ENCODE data around the gene ADK.
"Not testable (repeated sequence)": the region's sequence is repeated elsewhere in the genome, so short reads cannot be mapped to it uniquely, and the experiment has no call there.

ADK gene

DNA sequence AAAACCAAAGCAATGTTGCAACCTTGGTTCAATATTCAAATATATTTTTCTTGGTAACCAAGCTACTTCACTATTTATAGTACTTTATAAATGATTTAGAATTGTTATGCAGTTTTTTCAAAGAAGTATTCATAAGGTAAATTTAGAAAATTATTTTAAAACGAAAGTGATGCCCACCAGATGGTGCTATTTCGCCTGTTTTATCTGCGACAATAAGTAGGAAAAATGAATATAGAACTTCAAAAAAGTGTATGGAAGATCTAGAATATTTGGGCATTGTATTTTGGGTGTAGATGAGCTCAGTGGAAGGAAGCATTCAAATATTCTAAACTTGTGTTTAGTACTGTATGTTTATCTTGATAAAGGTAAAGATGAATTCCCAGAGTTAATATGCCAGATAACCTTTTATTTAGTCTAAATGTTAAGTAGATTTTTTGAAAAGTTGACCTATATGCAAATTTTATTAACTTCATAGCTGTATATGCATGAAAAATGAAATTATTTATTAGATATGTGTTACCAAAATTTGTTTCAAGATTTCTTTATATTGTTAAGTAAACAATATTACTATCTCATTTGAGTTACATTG, 93.2 kb downstream of the ADK start:
- DNase-seq: no peak

DNA sequence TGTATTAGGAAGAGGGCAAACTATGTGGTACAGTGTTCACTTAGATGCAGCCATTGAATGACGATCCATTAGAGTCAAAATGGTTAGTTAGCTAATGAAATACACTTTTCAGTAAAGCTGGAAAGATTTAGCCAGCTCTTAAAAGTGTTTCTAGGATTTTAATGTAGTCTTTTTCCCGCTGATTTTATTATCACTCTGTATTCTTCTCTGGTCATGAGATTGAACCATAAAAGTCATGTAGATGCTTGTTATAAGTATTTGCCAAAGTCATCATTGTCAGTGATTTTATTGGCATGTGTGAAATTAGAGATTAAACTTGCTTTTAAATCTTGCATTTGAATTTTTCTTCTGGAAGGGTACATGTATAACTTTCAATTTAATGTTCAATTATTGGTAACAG, 93.8 kb downstream of the ADK start:
- no peak for DNase-seq

DNA sequence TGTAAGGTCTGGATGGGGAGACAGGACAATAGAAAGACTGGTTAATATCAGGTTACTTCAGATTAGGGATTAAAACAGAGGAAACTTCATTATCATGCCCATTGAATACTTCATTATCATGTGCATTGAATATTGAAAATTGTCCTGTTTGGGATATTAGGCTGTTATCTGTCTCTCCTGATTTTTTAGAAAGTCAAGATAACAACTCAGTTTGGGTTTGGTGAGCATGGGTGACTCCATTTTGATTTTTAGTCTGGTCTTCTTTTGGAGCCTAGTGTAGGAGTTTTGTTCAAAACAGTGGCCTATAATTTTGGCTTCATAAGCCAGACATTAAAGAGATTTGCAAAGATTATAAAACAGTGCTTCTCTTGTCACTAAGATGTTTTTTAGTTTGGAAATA, 95.5 kb downstream of the ADK start:
- DNase-seq: no peak

DNA sequence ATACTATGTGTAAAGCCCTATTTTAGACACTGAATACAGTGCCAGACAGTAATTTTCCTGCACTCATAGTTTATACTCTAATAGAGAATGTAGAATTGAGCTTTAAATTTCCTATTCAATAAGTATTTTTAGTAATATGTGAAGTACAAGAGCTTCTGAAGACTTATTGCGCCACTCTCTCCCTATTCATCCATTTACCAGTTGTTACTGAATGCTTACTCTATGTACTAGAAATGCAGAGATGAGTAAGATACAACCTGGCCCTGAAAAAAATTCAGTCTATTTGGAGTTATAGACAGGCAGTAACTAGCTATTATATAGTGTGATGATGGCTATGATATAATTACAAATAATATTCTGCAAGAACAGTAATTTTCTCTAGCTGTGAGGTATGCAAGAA, 98.8 kb downstream of the ADK start:
- DNase-seq: no peak

DNA sequence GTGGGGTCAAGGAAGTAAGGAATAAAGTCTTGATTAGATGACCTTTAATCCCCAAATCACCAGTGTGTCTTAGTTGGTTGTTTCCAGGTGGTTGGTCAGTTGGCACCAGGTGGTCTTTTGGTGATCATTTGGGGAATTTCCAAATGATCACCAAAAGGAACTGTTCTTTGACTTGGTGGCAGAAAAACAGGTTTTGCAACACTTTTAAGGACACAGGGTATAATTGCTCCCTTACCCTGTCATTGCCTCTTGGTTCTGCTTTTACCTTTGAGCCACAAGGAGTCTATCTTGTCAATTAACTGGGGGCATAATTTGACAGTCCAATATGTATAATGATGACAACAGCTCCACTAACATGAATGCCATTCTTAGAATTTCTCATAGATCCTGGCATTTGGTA, 104.2 kb downstream of the ADK start:
- DNase-seq: no peak

DNA sequence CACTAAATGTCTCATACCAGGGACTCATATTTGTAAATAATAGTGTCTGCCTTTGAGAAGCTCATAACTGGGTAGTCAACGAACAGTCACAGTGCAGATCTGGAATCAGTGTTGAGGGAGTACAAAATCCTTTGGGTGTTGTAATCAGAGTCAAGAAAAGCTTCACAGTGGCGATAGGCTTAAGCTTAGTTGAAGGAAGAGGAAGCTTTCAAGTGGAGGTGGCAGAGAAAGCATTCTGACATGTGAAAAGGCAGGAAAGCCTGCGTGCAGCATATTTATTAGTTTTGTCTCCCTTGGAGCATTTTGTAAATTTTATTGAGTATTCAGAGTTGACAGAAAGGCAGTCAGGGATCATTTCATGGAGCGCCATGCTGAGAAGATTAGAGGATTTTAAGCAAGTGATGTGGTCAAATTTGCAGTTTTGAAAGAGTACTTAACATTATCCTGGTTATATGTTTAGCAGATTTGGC, 104.9 kb downstream of the ADK start:
- DNase-seq: no peak

DNA sequence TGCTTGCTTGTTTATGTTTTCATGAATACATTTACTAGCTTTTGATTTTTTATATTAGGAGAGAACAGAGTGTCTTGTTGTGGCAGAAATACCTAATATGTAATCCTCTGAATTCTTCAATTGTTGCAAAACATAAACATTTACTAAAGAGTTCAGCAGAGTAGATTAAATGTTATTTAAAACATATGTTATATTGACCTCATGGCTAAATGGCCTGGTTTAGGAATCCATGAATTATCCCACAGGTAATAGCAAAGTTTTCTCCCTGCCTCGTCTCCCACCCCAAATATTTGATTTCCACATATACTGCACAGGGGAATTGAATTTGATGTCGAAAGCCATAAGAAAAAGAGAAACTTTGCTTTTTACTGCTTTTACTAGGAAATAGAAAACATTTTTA, 111.8 kb downstream of the ADK start:
- DNase-seq: no peak

DNA sequence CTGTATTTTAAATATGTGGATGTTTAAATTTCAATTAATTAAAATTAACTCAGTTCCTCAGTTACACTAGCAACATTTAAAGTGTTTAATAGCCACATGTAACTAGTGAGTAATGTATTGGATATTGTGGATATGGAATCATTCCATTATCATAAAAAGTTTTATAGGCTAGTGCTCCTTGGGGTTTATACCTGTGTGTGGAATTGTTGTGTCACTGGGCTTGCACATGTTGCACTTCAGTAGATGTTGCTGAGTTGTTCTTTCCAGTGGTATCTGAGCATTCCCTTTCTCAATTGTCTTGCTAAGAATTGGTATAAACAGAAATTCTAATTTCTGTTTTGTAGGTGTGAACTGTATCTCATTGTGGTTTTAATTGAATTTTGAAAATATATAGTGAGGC, 113.0 kb downstream of the ADK start:
- DNase-seq: no peak

DNA sequence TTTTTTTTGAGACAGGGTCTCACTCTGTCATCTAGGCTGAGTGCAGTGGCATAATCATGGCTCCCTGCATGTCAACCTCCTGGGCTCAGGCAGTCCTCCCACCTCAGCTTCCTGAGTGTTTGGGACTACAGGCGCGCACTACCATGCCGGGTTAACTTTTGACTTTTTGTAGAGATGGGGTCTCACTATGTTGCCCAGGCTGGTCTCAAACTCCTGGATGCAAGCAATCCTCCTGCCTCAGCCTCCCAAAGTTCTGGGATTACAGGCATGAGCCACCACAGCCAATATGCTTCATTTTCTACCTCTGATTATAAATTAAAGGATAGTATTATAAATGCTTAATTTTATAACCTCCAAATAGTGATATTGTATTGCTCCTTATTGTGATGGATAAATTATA, 121.3 kb downstream of the ADK start:
- DNase-seq: no peak

DNA sequence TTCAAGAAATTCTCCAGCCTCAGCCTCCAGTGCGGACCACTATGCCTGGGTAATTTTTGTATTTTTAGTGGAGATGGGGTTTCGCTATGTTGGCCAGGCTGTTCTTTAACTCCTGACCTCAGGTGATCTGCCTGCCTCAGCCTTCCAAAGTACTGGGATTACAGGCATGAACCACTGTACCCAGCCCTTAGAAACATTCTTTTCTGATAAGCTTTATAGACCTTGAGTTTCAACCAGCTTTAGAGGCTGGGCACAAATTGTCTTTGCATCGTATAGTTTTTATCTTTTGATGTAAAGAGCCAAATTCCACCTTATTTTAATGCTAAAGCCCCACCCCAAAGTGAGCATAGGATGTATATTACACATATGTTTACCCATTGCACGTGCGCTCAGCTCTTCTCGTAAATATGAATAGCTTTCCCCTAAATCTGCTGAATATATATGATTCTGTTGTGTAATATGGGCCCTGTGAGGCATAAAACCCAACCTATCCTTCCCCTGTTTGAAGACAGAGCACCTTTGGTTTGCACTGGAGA, 124.8 kb downstream of the ADK start:
- no peak for DNase-seq

DNA sequence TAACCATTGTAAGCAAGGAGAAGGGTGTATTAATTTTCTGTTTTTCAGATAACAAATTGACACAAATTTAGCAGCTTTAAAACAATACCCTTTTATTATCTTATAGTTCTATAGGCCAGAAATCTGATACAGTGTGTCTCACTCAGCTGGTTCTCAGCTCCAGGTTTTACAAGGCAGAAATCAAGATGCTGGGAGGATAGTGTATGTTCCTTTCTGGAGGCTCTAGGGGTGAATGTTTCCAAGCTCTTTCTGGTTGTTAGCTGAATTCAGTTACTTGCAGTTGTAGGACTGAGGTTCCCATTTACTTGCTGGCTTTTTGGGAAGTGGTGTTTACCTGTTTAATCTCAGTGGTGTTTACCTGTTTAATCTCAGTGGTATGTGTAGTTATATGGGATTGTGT, 125.4 kb downstream of the ADK start:
- DNase-seq: no peak

DNA sequence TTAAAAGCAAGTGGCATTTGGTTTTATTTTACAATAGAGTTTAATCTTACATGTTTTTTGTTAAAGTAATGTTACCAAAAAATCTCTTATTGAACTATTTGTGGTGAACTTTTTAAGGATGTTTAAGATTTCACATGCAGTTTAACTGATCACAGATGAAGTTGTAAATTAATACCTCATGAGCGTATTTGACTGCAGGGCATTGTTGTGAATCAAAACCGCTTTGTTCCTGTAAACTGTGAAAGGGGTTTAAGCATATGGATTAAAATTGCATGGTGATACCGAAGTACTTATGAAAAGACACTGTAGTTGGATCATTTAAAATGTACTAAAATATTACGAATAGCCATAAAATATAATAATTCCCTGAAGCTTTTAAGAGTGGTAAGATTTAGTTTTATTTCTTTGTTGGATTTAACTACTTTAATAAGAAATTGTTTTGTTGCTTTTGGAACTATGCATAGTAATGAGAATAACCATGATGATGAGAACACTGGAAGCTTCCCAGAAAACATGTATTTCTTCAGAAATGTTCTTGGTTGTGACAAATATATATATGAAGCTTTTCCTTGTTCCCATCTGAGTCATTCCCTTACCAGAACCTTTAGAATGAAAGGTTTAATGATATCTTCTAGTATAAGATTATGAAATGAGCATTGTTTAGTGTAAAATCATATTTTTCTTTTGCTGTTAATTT, 131.3 kb downstream of the ADK start:
- DNase-seq: no peak

DNA sequence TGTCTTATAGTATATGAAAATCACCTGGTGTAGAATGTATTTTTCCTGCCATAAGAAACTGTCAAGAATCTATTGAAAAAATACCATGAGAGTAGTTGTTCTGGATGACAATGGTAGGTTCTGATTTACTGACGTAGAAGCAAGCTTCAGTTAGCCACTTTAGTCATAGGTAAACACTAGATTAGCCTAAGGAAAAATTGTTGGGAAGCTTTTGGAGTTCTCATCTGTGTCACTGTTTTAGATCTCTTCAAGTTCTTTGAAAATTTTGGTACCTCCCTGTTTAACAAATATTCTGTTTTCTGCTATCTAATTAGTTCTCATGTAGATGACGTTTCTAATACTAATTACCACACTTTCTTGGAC, 131.8 kb downstream of the ADK start:
- DNase-seq: no peak

DNA sequence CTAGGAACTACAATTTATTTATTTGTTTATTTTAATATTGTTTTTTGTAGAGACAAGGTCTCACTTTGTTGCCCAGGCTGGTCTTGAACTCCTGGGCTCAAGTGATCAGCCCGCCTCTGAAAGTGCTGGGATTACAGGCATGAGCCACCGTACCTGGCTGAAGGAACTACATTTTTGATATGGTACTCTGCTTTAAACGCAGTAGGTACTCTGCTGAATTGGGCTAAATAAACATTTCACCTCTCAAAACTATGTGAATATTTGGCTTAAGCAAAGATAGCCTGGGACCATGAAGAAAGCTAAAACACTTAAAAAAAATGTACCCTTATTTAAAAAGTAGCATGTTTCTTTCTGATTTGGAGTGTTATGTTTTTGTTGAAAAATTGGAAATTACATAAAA, 138.2 kb downstream of the ADK start:
- no peak for DNase-seq

DNA sequence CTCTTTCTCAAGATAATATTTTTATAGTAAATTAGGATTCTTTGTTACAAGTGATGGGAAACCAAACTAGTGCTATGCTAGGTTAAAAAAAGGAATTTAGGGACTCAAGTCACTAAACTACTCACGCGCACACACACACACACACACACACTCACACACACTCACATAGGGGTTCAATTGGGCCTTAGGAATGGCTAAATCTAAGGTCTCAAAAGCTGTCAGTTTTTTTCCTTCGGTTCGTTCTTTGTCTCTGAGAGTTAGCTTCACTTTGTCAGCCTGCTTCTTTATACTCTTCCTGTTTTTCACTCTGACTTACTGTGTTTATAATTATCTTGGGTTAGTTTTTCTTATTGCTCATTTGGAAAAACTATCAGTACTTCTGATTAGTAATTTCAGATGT, 138.9 kb downstream of the ADK start:
- DNase-seq: no peak

DNA sequence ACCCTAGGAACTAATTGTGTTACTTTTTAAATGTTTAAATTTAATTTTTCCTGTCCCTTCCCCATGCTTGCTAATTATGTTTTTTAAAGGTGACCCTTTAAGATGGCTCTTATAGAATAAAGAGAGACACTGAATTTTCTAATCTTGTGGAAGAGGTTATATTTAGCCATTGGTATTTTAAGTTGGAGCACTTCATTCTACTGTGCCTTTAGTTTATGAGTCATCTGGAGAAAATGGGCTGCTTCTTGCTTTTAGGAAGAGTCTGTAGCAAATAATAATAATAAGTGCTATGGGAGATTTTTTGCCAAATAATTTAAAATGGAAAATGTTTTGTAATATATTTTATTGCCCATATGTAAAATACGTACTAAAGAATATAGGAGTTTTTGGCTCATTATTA, 139.7 kb downstream of the ADK start:
- DNase-seq: no peak

DNA sequence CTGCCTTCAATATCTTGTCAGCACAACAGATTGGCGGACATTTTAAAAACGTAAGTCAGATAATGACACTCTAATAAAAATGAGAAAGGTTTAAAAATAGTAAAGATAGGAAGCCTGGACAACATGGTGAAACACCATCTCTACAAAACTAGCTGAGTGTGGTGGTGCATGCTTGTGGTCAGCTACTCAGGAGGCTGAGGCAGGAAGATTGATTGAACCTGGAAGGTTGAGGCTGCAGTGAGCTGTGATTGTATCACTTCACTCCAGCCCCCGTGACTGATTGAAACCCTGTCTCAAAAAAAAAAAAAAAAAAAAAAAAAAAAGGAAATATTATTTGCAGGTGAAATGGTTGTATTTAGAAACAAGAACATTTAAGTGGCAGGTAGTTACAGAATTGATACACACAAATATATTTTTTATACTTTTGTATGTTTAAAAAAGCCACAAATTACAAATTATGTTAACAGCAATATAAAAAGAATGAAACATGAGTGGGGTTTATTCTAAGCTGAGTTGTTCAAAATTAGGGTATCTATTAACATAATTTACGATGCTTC, 141.9 kb downstream of the ADK start:
- DNase-seq: no peak

DNA sequence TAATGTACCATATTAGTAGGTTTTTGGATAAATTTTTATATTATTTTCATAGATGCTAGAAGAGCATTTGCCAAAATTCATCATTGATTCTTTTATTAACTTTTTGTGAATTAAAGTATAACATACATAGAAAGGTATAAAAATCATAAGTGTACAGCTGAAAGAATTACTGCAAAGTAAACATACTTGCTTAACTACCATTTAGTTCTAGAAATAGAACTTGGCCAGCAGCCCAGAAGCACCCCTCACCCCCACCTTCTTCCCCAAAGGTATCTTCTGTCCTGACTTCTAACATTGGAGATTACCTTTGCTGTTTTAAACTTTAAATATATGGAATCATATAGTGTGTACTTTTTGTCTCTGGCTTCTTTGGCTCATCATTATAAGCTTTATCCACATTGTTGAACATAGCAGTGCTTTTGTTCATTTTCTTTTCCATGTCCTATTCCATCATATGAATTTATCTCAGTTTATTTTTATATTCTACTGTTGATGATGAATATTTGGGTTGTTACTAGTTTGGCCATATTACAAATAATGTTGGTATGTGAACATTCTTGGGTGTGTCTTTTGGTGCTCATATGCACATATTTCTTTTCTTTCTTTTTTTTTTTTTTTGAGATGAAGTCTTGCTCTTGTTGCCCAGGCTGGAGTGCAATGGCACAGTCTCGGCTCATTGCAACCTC, 142.8 kb downstream of the ADK start:
- no peak for DNase-seq

DNA sequence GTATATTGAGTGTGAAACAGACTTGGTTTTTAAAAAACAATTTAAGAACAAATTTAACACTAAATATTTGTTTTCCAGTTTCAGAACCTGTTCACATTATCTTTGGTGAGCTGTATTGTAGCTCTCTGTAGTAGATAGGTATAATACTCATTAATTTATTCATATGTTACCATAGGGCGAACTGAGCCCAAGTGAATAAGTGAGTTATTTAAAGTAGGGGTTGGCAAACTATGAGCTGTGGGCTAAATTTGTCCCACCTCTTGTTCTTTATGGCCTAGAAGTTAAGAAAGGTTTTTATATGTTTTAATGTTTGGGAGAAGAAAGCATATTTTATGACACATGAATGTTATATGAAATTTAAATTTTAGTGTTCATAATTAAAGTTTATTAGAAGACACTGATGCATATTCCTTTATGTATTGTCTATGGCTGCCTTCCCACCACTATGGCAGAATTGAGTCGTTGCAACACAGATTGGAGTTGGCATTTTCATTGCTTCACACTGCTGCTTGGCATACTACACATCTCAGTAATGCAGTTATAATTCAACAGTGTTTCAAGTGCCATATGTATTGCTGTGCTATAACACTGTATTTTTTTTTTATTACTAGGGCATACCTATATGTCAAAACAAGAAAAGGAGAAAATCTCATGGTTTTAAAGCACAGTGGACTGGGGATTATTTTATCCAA, 146.5 kb downstream of the ADK start:
- DNase-seq: no peak

DNA sequence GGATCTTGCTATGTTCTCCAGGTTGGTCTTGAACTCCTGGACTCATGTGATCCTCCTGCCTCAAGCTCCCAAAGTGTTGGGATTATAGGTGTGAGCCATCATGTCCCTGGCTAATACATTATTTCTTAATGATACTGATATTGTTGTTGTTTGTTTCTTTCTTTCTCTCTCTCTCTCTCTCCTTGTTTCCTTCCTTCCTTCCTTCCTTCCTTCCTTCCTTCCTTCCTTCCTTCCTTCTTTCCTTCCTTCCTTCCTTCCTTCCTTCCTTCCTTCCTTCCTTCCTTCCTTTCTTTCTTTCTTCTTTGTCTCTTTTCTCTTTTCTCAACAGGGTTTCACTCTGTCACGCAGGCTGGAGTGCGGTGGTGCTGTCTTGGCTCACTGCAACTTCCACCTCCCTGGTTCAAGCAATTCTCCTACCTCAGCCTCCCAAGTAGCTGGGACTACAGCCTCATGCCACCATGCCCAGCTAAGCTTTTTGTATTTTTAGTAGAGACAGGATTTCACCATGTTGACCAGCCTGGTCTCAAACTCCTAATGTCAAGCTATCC, 149.1 kb downstream of the ADK start:
- DNase-seq: not testable (repeated sequence)

DNA sequence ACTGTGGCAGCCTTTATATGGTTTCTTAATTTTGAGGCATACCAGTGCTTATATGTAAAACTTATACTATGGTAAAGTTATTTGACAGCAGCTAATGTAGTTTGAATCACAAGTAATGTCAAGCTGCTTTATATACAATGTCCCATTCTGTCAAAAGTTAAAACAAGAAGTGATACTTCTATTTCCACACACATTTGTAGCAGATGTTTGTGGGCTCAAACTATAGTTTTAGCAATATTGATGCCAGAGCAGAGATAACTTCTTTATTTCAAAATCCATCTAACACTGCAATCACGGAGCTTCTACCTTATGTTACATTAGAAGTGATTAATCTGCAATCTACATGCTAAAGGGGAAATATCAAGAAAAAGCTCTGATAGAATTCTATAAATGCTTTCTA, 149.6 kb downstream of the ADK start:
- DNase-seq: no peak

DNA sequence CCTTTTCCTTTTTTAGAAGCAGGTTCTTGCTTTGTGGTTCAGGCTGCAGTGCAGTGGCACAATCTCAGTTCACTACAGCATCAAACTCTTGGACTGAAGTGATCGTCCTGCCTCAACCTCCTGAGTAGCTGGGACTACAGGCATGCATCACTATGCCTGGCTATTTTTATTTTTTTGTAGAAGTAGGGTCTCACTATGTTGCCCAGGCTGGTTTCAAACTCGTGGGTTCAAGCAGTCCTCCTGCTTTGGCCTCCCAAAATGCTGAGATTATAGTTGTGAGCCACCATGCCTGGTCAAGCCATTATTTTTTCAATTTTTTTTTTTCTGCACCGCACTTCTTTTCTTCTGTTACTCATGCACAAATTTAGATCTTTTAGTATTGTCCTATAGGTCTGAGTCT, 154.7 kb downstream of the ADK start:
- DNase-seq: no peak

Data from activated T-cell treated with anti-CD3 and anti-CD28 coated beads, Interleukin-2, amount 50 U/mL, for 48 hours (primary cell).